HepG2 (cell line): ENCODE measurements around the gene BIRC2. TPM values are rescaled to one million over a fixed set of nuclear protein-coding genes. Genes with fewer than 3 reads are reported as not detected.
A peak's percentile ranks its signal among the peaks of the same experiment; 100 is the strongest.

Source experiments
- ETV5 ChIP-seq: IDR thresholded peaks from 2 replicates; pipeline ENCODE4 v1.6.1; 2018; ENCODE audit warnings: missing biosample characterization, missing genetic modification reagents, inconsistent platforms, borderline replicate concordance
- GTF3A ChIP-seq: sonication (generic); formaldehyde crosslinking; conservative IDR thresholded peaks from 2 replicates; pipeline ENCODE4 v1.4.0; 2020; ENCODE audit warnings: mild to moderate bottlenecking, missing genetic modification reagents
- MYNN ChIP-seq: sonication (generic); formaldehyde crosslinking; IDR thresholded peaks from 2 replicates; pipeline ENCODE4 v1.4.0; 2020; ENCODE audit warnings: mild to moderate bottlenecking, low read depth, missing genetic modification reagents
- NFKB2 ChIP-seq: sonication (generic); formaldehyde crosslinking; IDR thresholded peaks from 2 replicates; pipeline ENCODE4 v1.4.0; 2020; ENCODE audit warnings: missing genetic modification reagents, borderline replicate concordance
- REL ChIP-seq: sonication (generic); formaldehyde crosslinking; conservative IDR thresholded peaks from 2 replicates; pipeline ENCODE4 v1.8.0; 2022; ENCODE audit warnings: mild to moderate bottlenecking, missing genetic modification reagents, moderate library complexity
- TP53 ChIP-seq: sonication (generic); formaldehyde crosslinking; conservative IDR thresholded peaks from 2 replicates; pipeline ENCODE4 v1.4.0; 2020; ENCODE audit warnings: missing genetic modification reagents
- ZNF329 ChIP-seq: sonication (generic); formaldehyde crosslinking; IDR thresholded peaks from 2 replicates; pipeline ENCODE4 v1.9.0; 2021; ENCODE audit warnings: low read depth, mild to moderate bottlenecking, missing genetic modification reagents
- ZNF431 ChIP-seq: sonication (generic); formaldehyde crosslinking; IDR thresholded peaks from 2 replicates; pipeline ENCODE4 v1.9.0; 2022; ENCODE audit warnings: missing genetic modification reagents, low read depth, mild to moderate bottlenecking, borderline replicate concordance
- ZNF549 ChIP-seq: sonication (generic); formaldehyde crosslinking; IDR thresholded peaks from 2 replicates; pipeline ENCODE4 v1.5.0; 2020; ENCODE audit warnings: missing genetic modification reagents
- ZNF672 ChIP-seq: sonication (generic); formaldehyde crosslinking; IDR thresholded peaks from 2 replicates; pipeline ENCODE4 v1.8.1; 2022; ENCODE audit warnings: missing genetic modification reagents
- ZNF749 ChIP-seq: sonication (generic); formaldehyde crosslinking; IDR thresholded peaks from 2 replicates; pipeline ENCODE4 v1.8.0; 2022; ENCODE audit warnings: mild to moderate bottlenecking, missing genetic modification reagents, moderate library complexity, borderline replicate concordance
- ZNF781 ChIP-seq: sonication (generic); formaldehyde crosslinking; IDR thresholded peaks from 2 replicates; pipeline ENCODE4 v1.5.1; 2020; ENCODE audit warnings: borderline replicate concordance, mild to moderate bottlenecking, missing genetic modification reagents; ENCODE audit errors: not compliant biosample characterization
- polyA plus RNA-seq, 8 experiments: library from polyadenylated mRNA; depleted of rRNA in 3 of 8; stranded (reverse) in 7 of 8; unstranded in 1 of 8; fragments of >200 nt; fragmentation: Illumina TruSeq in 4 of 8; extraction: Trizol in 4 of 8; gene quantifications; 2 replicates each; pipeline versions ENCODE4 v1.2.1 to v1.2.3, GENCODE V29; 2011 to 2016; ENCODE audit warnings: low read depth in 4 of 8, missing spikeins in 1 of 8, mixed read lengths in 1 of 8; ENCODE audit not compliant: insufficient read depth in 1 of 8
- total RNA-seq, 5 experiments: library from RNA; depleted of rRNA; stranded (reverse); fragments of >200 nt; fragmentation: Illumina TruSeq; extraction: Trizol; gene quantifications; 2 replicates each; pipeline ENCODE4 v1.2.3, GENCODE V29; 2016; ENCODE audit warnings: low read depth in 1 of 5
- TF ChIP-seq, protein P1 (sequence below): sonication (generic); formaldehyde crosslinking; IDR thresholded peaks from 2 replicates; pipeline ENCODE4 v1.4.0; 2020; ENCODE audit warnings: missing genetic modification reagents
- TF ChIP-seq, protein P2 (sequence below): sonication (generic); formaldehyde crosslinking; IDR thresholded peaks from 2 replicates; pipeline ENCODE4 v1.4.0; 2020; ENCODE audit warnings: missing genetic modification reagents, borderline replicate concordance
- TF ChIP-seq, protein P3 (sequence below): sonication (generic); formaldehyde crosslinking; IDR thresholded peaks from 2 replicates; pipeline ENCODE4 v1.5.0; 2020; ENCODE audit warnings: missing genetic modification reagents
- TF ChIP-seq, protein P4 (sequence below): sonication (generic); formaldehyde crosslinking; IDR thresholded peaks from 2 replicates; pipeline ENCODE4 v1.4.0; 2020; ENCODE audit warnings: mild to moderate bottlenecking, missing genetic modification reagents

BIRC2 gene
- total and polyA plus RNA-seq, 2 of the 13 experiments (the other 11 are each of a cell fraction or from before 2014, with no cell fraction given): 61.7 to 62.2 TPM

DNA sequence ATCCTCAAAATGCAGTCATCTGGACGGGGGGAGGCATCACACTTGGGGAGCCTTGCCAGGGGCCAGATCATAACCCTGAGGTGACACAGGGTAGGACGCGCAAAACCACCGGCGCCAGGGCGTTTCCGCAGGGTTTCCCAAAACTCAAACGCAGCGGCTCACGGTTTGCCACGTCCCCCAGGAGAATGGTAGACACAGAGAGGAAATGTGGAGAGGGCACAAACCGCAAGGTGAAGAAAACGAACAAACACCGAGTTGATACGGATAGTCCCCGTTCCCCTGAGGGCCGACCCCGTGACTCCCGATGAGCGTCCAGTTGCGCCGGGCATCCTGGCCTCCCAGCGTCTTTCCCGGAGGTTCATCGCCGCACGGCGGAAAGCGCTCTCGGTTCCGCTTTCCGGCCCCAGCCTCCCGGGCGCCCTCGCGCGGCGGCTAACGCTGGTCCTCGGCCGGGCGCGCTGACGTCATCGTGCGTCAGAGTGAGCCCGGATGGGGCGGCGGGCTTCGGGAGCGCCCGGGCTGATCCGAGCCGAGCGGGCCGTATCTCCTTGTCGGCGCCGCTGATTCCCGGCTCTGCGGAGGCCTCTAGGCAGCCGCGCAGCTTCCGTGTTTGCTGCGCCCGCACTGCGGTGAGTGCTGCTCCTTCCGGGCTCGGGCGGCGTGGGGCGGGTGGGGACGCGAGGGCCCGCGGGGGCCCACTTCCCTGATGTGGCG is at the start of gene BIRC2 (continued):
- TF ChIP-seq, protein P1, sequence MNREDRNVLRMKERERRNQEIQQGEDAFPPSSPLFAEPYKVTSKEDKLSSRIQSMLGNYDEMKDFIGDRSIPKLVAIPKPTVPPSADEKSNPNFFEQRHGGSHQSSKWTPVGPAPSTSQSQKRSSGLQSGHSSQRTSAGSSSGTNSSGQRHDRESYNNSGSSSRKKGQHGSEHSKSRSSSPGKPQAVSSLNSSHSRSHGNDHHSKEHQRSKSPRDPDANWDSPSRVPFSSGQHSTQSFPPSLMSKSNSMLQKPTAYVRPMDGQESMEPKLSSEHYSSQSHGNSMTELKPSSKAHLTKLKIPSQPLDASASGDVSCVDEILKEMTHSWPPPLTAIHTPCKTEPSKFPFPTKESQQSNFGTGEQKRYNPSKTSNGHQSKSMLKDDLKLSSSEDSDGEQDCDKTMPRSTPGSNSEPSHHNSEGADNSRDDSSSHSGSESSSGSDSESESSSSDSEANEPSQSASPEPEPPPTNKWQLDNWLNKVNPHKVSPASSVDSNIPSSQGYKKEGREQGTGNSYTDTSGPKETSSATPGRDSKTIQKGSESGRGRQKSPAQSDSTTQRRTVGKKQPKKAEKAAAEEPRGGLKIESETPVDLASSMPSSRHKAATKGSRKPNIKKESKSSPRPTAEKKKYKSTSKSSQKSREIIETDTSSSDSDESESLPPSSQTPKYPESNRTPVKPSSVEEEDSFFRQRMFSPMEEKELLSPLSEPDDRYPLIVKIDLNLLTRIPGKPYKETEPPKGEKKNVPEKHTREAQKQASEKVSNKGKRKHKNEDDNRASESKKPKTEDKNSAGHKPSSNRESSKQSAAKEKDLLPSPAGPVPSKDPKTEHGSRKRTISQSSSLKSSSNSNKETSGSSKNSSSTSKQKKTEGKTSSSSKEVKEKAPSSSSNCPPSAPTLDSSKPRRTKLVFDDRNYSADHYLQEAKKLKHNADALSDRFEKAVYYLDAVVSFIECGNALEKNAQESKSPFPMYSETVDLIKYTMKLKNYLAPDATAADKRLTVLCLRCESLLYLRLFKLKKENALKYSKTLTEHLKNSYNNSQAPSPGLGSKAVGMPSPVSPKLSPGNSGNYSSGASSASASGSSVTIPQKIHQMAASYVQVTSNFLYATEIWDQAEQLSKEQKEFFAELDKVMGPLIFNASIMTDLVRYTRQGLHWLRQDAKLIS: 0 out of 2 replicates have a peak, but pooled peaks have one; percentile 13
- peak; percentile 79; the same call in 1 of the 2 replicates for TF ChIP-seq TP53 (CRISPR knock-in tag)
- TF ChIP-seq, protein P2, sequence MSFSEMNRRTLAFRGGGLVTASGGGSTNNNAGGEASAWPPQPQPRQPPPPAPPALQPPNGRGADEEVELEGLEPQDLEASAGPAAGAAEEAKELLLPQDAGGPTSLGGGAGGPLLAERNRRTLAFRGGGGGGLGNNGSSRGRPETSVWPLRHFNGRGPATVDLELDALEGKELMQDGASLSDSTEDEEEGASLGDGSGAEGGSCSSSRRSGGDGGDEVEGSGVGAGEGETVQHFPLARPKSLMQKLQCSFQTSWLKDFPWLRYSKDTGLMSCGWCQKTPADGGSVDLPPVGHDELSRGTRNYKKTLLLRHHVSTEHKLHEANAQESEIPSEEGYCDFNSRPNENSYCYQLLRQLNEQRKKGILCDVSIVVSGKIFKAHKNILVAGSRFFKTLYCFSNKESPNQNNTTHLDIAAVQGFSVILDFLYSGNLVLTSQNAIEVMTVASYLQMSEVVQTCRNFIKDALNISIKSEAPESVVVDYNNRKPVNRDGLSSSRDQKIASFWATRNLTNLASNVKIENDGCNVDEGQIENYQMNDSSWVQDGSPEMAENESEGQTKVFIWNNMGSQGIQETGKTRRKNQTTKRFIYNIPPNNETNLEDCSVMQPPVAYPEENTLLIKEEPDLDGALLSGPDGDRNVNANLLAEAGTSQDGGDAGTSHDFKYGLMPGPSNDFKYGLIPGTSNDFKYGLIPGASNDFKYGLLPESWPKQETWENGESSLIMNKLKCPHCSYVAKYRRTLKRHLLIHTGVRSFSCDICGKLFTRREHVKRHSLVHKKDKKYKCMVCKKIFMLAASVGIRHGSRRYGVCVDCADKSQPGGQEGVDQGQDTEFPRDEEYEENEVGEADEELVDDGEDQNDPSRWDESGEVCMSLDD: no peak
- TF ChIP-seq, protein P3, sequence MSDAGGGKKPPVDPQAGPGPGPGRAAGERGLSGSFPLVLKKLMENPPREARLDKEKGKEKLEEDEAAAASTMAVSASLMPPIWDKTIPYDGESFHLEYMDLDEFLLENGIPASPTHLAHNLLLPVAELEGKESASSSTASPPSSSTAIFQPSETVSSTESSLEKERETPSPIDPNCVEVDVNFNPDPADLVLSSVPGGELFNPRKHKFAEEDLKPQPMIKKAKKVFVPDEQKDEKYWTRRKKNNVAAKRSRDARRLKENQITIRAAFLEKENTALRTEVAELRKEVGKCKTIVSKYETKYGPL (CRISPR knock-in tag): no peak
- peak; percentile 78 for TF ChIP-seq ZNF329 (CRISPR knock-in tag)
- no peak; the same call in 1 of the 2 replicates for TF ChIP-seq ZNF431 (CRISPR knock-in tag)
- TF ChIP-seq ZNF781: no peak
- TF ChIP-seq, protein P4, sequence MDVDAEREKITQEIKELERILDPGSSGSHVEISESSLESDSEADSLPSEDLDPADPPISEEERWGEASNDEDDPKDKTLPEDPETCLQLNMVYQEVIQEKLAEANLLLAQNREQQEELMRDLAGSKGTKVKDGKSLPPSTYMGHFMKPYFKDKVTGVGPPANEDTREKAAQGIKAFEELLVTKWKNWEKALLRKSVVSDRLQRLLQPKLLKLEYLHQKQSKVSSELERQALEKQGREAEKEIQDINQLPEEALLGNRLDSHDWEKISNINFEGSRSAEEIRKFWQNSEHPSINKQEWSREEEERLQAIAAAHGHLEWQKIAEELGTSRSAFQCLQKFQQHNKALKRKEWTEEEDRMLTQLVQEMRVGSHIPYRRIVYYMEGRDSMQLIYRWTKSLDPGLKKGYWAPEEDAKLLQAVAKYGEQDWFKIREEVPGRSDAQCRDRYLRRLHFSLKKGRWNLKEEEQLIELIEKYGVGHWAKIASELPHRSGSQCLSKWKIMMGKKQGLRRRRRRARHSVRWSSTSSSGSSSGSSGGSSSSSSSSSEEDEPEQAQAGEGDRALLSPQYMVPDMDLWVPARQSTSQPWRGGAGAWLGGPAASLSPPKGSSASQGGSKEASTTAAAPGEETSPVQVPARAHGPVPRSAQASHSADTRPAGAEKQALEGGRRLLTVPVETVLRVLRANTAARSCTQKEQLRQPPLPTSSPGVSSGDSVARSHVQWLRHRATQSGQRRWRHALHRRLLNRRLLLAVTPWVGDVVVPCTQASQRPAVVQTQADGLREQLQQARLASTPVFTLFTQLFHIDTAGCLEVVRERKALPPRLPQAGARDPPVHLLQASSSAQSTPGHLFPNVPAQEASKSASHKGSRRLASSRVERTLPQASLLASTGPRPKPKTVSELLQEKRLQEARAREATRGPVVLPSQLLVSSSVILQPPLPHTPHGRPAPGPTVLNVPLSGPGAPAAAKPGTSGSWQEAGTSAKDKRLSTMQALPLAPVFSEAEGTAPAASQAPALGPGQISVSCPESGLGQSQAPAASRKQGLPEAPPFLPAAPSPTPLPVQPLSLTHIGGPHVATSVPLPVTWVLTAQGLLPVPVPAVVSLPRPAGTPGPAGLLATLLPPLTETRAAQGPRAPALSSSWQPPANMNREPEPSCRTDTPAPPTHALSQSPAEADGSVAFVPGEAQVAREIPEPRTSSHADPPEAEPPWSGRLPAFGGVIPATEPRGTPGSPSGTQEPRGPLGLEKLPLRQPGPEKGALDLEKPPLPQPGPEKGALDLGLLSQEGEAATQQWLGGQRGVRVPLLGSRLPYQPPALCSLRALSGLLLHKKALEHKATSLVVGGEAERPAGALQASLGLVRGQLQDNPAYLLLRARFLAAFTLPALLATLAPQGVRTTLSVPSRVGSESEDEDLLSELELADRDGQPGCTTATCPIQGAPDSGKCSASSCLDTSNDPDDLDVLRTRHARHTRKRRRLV: no peak; the same call in 1 of the 2 replicates
- TF ChIP-seq ZNF549 (CRISPR knock-in tag): no peak
- TF ChIP-seq GTF3A (CRISPR knock-in tag): 0 out of 2 replicates have a peak, but pooled peaks have one; percentile 65
- no peak for TF ChIP-seq REL (CRISPR knock-in tag)
- no peak for TF ChIP-seq ZNF749 (CRISPR knock-in tag)
- TF ChIP-seq ETV5 (CRISPR knock-in tag): peak; percentile 74
- no peak for TF ChIP-seq MYNN (CRISPR knock-in tag)
- TF ChIP-seq ZNF672 (CRISPR knock-in tag): no peak
- TF ChIP-seq NFKB2 (CRISPR knock-in tag): no peak
